Spinal cord (tissue), 10 donors: ENCODE measurements around the gene SLC8A1. TPM values are rescaled to one million over a fixed set of nuclear protein-coding genes. Genes with fewer than 3 reads are reported as not detected.
"Not testable (repeated sequence)": the region's sequence is repeated elsewhere in the genome, so short reads cannot be mapped to it uniquely, and the experiment has no call there.

Source experiments
- DNase-seq, 6 donors: peaks; one replicate each; pipeline versions ENCODE4 v3.0.0 to v3.0.0-alpha.2; 2013 to 2015; ENCODE audit warnings: low spot score in 6 of 6, low read depth in 4 of 6
- H3K27ac ChIP-seq: one replicate; pipeline ENCODE4 v1.5.1; 2013; ENCODE audit warnings: low read depth, low read length, control low read depth
- H3K27me3 ChIP-seq: one replicate; pipeline ENCODE4 v1.6.1; 2013; ENCODE audit warnings: low read length; ENCODE audit not compliant: control insufficient read depth, insufficient read depth
- H3K36me3 ChIP-seq: one replicate; pipeline ENCODE4 v1.6.1; 2013; ENCODE audit warnings: low read length; ENCODE audit not compliant: control insufficient read depth, insufficient read depth
- H3K4me1 ChIP-seq: one replicate; pipeline ENCODE4 v1.6.1; 2013; ENCODE audit warnings: low read length; ENCODE audit not compliant: control insufficient read depth, insufficient read depth
- H3K4me3 ChIP-seq: one replicate; pipeline ENCODE4 v1.5.1; 2013; ENCODE audit warnings: low read depth, low read length, control low read depth
- H3K9me3 ChIP-seq: one replicate; pipeline ENCODE4 v1.6.1; 2013; ENCODE audit warnings: low read length; ENCODE audit not compliant: control insufficient read depth, insufficient read depth
- WGBS: methylation state at CpG from one replicate; pipeline ENCODE4 v1.1.5; 2013; ENCODE audit warnings: missing lambda C conversion rate; ENCODE audit not compliant: insufficient coverage; 5-methylcytosine and 5-hydroxymethylcytosine counted together
- polyA plus RNA-seq, 2 donors: library from polyadenylated mRNA; unstranded; fragments of 120-200 nt; gene quantifications; one replicate each; pipeline ENCODE4 v1.2.1, GENCODE V29; 2013; ENCODE audit not compliant: insufficient read length in 2 of 2
- total RNA-seq, 2 donors: library from RNA; depleted of rRNA in 1 of 2; stranded (reverse); fragments of 120-200 nt in 1 of 2; fragments of >200 nt in 1 of 2; gene quantifications; one replicate each; pipeline versions ENCODE4 v1.2.3 to v1.2.4, GENCODE V29; 2013 to 2014
- donor health status: healthy.

Gene SLC8A1
- total and polyA plus RNA-seq, 4 donors, result 21.9 to 137 (median 56.3) TPM

DNA sequence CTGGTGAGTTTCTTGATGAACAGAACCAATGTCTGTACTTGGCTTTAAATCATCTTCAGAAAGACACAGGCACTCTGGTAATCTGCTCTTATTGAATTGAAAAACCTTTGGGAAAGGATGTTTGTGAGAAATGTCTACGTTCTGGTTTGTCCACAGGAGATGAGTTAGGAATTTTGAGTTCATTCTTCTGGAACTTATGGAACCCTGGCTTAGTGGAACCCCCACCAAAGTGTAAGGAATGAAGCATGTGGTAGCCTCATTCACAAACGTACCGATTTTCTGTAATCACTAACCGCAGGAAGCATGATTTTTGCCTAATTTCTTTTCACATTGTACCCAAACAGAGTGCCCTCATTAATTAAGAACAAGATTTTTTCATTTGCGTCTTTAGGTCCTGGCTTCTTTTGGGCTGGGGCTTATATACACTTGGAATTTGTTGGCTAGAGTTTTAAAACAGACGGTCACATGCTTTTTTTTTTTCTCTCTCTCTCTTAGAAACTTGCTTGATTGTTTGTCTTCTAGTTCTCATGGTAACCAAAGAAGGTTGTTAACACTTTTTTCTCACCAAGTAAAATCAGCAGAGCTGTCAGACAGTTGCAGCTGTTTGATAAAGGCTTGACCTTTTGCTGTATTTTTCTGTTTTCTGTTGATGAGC, 358.7 kb downstream of the SLC8A1 start:
- no peaks in the 10 kb centered on the region for H3K4me1 ChIP-seq
- no peaks in the 10 kb centered on the region for H3K9me3 ChIP-seq
- no peak overlapping the region for H3K4me3 ChIP-seq
- no peak overlapping the region for H3K27ac ChIP-seq
- H3K27me3 ChIP-seq, result no peaks in the 10 kb centered on the region
- peak in 2 of 6 donors; percentile 65 to 73 for DNase-seq
- 40% methylated on average over 1 of the region's 6 CpGs for WGBS
- H3K36me3 ChIP-seq, result no peaks in the 10 kb centered on the region

DNA sequence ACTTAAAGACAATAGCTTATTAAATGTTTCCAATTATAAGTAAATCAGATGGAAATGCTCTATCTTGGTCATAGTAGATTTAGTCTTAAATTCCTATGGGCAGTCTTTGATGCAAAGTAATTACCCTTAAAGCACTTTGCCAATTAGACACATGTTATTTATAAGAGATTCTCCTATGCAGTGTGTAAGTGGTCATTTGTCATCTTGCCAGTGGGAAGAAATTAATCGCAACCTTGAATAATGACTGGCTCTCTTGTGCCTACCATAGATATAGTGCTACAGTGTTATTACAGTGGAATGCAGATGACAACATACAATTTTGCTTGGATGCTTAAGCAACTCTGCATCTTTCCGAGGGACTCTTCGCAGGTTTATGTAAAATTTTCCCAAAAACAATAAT, 361.8 kb downstream of the SLC8A1 start:
- Histone ChIP-seq H3K4me1 (no peaks in the 10 kb centered on the region), H3K27me3 (no peaks in the 10 kb centered on the region), H3K27ac (no peak overlapping the region), H3K36me3 (no peaks in the 10 kb centered on the region), H3K4me3 (no peak overlapping the region), H3K9me3 (no peaks in the 10 kb centered on the region)
- peak in 1 of 6 donors; percentile 54 for DNase-seq
- no CpG with 5 or more reads among the region's 3 CpGs for WGBS

DNA sequence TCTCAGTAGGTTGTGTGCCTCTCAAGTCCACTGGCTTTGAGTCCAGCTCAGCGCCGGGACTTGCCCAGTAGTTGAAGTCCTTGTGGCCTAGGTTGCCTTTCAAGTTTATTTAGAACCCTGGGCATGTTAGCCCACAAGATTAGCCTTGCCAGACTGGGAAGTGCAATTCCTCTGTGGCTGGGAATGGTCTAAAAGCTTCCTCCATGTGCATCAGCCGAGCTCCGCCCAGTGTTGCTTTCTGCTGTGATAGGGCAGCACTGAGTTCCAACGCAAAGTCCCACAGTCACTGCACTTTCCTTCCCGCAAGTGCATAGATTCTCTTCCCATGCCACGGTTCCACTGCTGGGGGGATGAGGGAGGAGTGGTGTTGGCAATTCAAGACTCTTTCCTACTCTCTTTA, 364.0 kb downstream of the SLC8A1 start:
- no peak for DNase-seq
- H3K27me3 ChIP-seq, result no peaks in the 10 kb centered on the region
- 100% methylated on average over 5 of the region's 7 CpGs for WGBS
- no peaks in the 10 kb centered on the region for H3K4me1 ChIP-seq
- H3K36me3 ChIP-seq, result no peaks in the 10 kb centered on the region
- no peak overlapping the region for H3K4me3 ChIP-seq
- H3K27ac ChIP-seq, result no peak overlapping the region
- no peaks in the 10 kb centered on the region for H3K9me3 ChIP-seq

DNA sequence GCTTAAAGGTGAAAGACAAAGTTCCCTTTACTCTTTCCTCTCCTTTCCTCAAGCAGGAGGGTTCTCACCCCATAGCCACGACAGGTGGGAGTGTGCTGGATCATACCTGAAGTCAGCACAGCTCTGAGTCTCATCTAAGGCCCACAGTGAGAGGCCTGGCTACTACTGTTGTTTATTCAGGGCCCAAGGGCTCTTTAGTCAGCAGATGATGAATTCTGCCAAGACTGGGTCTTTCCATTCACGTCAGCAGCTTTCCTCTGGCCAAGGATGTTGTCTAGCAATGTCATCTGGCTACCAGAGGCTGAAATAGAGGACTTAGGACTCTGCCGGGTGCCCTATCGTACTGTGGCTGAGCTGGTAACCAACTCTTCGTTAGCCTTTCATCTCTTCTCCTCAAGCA, 364.5 kb downstream of the SLC8A1 start:
- WGBS, result 93% methylated on average over 2 of the region's 5 CpGs
- no peaks in the 10 kb centered on the region for H3K4me1 ChIP-seq
- DNase-seq, result no peak
- H3K27me3 ChIP-seq, result no peaks in the 10 kb centered on the region
- no peaks in the 10 kb centered on the region for H3K9me3 ChIP-seq
- H3K27ac ChIP-seq, result no peak overlapping the region
- H3K36me3 ChIP-seq, result no peaks in the 10 kb centered on the region
- no peak overlapping the region for H3K4me3 ChIP-seq

DNA sequence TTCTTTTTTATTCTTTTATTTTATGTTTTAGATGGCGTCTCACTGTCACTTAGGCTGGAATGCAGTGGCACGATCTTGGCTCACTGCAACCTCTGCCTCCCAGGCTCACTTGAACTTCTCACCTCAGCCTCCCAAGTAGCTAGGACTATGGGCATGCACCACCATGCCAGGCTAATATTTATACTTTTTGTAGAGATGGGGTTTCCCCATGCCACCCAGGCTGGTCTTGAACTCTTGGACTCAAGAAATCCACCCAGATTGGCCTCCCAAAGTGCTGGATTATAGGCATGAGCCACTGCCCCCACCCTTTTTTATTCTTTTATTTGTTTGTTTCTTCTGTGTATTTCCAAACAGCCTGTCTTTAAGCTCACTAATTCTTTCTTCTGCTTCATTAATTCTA, 366.1 kb downstream of the SLC8A1 start:
- Histone ChIP-seq H3K27me3 (no peaks in the 10 kb centered on the region), H3K9me3 (peaks cover 3% of the 10 kb centered on the region), H3K36me3 (no peaks in the 10 kb centered on the region), H3K4me3 (no peak overlapping the region), H3K4me1 (no peaks in the 10 kb centered on the region), H3K27ac (no peak overlapping the region)
- no peak for DNase-seq
- no CpG with 5 or more reads among the region's 2 CpGs for WGBS

DNA sequence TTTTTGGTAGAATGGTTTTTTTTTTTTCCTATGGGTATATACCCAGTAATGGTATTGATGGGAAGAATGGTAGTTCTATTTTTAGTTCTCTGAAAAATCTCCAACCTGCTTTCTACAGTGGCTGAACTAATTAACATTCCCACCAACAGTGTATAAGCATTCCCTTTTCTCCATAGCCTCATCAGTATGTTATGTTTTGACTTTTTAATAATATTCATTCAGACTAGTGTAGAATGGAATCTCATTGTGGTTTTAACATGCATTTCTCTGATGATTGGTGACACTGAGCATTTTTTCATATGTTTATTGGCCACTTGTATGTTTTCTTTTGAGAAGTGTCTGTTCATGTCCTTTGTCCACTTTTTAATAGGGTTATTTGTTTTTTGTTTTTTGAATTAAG, 378.6 kb downstream of the SLC8A1 start:
- not testable (repeated sequence) for H3K27me3 ChIP-seq, DNase-seq, H3K36me3 ChIP-seq, H3K4me1 ChIP-seq, H3K9me3 ChIP-seq, H3K4me3 ChIP-seq, H3K27ac ChIP-seq

DNA sequence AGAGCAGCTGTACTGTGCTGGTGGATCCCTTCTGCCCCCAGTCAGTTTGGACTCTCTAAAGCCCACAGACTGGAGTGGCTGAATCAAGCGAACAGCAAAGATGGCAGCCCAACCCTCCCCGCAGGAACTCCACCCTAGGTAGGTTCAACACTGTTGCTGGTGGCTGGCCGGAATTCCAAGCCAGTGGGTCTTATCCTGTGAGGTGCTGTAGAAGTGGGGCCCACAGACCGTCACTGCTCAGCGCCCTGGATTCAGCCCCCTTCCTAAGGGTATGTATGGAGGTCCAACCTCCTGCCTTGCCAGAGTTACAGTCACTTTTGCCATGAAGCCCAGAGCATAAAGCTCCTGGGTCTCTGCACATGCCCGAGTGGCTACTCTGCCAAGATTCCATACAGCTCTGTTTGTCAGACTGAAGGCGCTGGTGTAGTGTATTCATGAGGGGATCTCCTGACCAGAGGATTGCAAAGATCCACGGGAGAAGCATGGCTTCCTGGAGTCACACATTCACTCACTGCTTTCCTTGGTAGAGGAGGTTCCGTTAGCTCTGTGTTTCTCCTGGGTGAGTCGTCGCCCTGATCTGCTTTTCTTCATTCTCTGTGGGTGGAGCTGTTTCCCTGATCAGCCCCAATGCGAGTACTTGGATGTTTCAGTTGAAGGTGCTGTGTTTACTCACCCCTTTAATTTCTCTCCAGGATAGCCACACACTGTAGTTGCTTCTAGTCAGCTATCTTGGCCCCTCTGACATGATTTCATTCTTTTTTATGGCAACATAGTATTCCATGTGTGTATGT, 379.3 kb downstream of the SLC8A1 start:
- Histone ChIP-seq H3K36me3 (no peaks in the 10 kb centered on the region), H3K4me3 (no peak overlapping the region), H3K27me3 (no peaks in the 10 kb centered on the region), H3K9me3 (no peaks in the 10 kb centered on the region), H3K27ac (no peak overlapping the region), H3K4me1 (no peaks in the 10 kb centered on the region)
- no peak for DNase-seq
- WGBS, result 94% methylated on average over 5 of the region's 12 CpGs

DNA sequence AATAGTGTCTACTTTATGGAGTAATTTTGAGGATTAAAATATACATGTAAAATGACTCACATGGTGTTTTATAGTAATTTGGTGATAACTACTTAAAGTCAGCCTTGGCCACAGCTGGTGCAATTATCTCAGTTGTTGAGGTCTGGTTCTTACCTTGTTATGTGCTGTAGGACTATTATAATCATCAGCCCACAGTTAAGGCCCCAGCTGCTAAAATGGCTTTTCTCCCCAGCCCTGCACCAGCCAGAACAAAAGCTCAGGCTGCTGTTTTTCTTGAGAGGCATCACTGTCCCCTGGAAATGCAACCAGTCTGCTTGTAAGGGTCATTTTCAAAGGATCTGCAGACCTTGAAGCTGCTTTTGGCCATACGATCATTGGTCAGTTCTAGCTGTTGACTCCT, 389.5 kb downstream of the SLC8A1 start:
- DNase-seq, result peak in 1 of 6 donors; percentile 34
- no peaks in the 10 kb centered on the region for H3K4me1 ChIP-seq
- 100% methylated on average over 1 of the region's 1 CpG for WGBS

DNA sequence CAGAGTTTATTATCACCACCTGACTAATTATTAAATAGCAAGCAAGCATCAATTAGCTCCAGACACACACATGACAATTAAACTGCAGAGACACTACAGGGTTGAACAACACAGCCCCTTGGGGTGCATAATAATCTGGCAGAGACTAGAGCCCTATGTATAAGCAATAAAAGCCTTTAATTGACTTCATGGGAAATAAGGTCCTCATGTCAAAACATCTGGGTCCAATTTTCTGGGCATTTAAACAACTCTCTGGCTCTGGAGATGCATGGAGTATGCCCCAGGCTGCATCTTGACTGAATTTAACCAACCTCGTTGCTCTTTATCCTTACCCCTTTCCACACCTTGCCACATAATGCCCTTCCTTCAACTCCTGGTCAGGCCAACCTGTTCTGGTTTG, 402.1 kb downstream of the SLC8A1 start:
- no CpG with 5 or more reads among the region's 1 CpG for WGBS
- H3K27ac ChIP-seq, result no peak overlapping the region
- H3K4me1 ChIP-seq, result no peaks in the 10 kb centered on the region
- no peaks in the 10 kb centered on the region for H3K36me3 ChIP-seq
- no peak overlapping the region for H3K4me3 ChIP-seq
- DNase-seq, result peak in 5 of 6 donors; percentile 3 to 92 (median 20)
- no peaks in the 10 kb centered on the region for H3K9me3 ChIP-seq
- H3K27me3 ChIP-seq, result no peaks in the 10 kb centered on the region

More for the DNA sequence above, 389.5 kb downstream of the SLC8A1 start:
- Histone ChIP-seq H3K27ac (no peak overlapping the region), H3K9me3 (no peaks in the 10 kb centered on the region), H3K36me3 (no peaks in the 10 kb centered on the region), H3K27me3 (no peaks in the 10 kb centered on the region), H3K4me3 (no peak overlapping the region)

DNA sequence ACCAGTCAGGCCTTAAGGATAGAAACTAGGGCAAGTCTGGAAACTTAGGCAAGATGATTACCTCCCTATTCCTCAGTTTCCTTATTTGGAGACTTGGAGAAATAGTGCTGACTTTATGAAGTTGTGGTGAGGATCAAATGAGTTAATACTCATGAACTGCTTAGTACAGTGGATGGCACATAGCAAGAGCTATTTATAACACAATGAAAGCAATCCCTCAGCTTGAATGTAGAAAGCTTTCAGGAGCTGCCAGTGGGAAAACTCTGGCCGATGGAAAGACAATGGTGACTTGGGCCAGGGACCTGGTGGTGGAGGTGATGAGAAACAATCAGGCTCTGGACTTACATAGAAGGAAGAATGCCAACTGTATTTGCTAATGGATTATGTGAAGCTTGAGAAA, 403.4 kb downstream of the SLC8A1 start:
- H3K9me3 ChIP-seq, result no peaks in the 10 kb centered on the region
- no peaks in the 10 kb centered on the region for H3K27me3 ChIP-seq
- no peaks in the 10 kb centered on the region for H3K36me3 ChIP-seq
- H3K4me3 ChIP-seq, result no peak overlapping the region
- no peaks in the 10 kb centered on the region for H3K4me1 ChIP-seq
- 42% methylated on average over 1 of the region's 1 CpG for WGBS
- DNase-seq, result no peak
- H3K27ac ChIP-seq, result no peak overlapping the region
